ELR (cell line): ENCODE measurements around the gene CFAP43.

Experiments
- DNase-seq: peaks from one replicate; pipeline ENCODE4 v3.0.0-alpha.2; 2015; ENCODE audit warnings: low read depth

Gene CFAP43

GRCh38 chr10:104099269-104099668, 132.9 kb downstream of the CFAP43 start:
- peak; percentile 75 for DNase-seq

- peak; percentile 57 for DNase-seq
These were observed 133.7 kb downstream of the CFAP43 start for GRCh38 chr10:104098358-104098925.

- DNase-seq, result no peak
These were observed 135.5 kb downstream of the CFAP43 start for GRCh38 chr10:104096692-104097091.

- DNase-seq, result no peak
These were observed 139.4 kb downstream of the CFAP43 start for GRCh38 chr10:104092749-104093148.

GRCh38 chr10:104090611-104091010, 141.6 kb downstream of the CFAP43 start:
- peak; percentile 38 for DNase-seq

- DNase-seq, result peak; percentile 13
These were observed 142.5 kb downstream of the CFAP43 start for GRCh38 chr10:104089621-104090020.

GRCh38 chr10:104088239-104088638, 143.9 kb downstream of the CFAP43 start:
- DNase-seq, result no peak

GRCh38 chr10:104085801-104086400, 146.3 kb downstream of the CFAP43 start, which contains the start of gene COL17A1:
COL17A1 (minus strand) TSS chr10:104085880; CDS start chr10:104080673, 5,207 bp downstream.
- no peak for DNase-seq

GRCh38 chr10:104084482-104085142, 147.6 kb downstream of the CFAP43 start:
- no peak for DNase-seq

- no peak for DNase-seq
These were observed 150.2 kb downstream of the CFAP43 start for GRCh38 chr10:104081998-104082397.

- DNase-seq, result peak; percentile 60
These were observed 151.4 kb downstream of the CFAP43 start for GRCh38 chr10:104080762-104081161.
